GM19467 (cell line): ENCODE results near the gene PACSIN1.

ENCODE experiments used
- ATAC-seq: cut with Tn5 transposase; IDR thresholded peaks from one replicate; pipeline ENCODE4 v1.9.1; 2021; ENCODE audit warnings: mild to moderate bottlenecking, moderate library complexity; ENCODE audit not compliant: unreplicated experiment

PACSIN1 gene

GRCh38 chr6:34578445-34579262 lies 112.8 kb downstream of the PACSIN1 start:
- ATAC-seq, result no peak

DNA sequence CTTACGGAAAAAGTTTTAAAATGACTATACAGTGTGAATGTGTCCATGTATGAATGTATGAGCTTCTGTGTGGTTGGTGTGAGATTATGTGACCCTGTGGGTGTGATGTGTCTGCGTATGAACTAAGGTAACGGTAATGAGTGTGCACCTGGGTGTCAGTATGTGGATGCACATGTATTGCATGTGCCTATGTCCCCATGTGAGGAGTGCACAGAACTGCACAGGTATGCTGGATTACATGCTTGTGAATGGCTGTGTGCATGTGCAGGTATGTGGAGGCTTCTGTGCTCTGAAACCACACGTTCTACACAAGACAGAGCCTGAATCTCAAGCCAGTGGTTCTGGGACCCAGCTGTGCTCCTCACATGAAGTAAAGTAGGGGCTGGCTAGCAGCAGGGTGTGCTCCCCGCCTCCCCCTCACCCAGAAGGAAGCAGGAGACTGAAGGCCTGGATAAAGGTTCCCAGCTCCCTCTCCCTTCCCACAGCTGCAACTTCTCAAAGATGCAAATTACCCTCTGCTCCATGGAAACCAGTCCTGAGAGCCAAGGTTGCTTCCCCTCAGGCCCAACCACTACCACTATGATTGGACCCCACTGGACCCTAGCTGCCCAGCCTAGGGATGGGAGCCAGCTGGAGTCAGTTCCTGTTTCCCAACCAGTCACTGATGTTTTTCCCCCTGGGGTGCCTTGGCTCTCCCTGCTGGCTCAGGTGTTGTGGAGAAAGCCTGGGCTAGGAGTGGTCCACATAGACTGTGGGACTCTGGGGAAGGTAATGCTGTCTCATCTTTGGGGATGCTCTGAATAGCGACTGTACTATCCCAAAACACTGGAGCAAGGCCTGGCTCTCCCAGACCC lies 115.1 kb downstream of the PACSIN1 start:
- no peak for ATAC-seq

- no peak for ATAC-seq
These were observed 115.7 kb downstream of the PACSIN1 start for GRCh38 chr6:34581561-34581920.

- no peak for ATAC-seq
These were observed 117.6 kb downstream of the PACSIN1 start for GRCh38 chr6:34583461-34583860.

- ATAC-seq, result no peak
These were observed 118.2 kb downstream of the PACSIN1 start for GRCh38 chr6:34583861-34584604.

- no peak for ATAC-seq
These were observed 118.8 kb downstream of the PACSIN1 start for GRCh38 chr6:34584694-34585093.
